ENCODE data around the gene PDE5A. TPM values are rescaled to one million over a fixed set of nuclear protein-coding genes. Genes with fewer than 3 reads are reported as not detected.

PDE5A gene
- polyA plus RNA-seq, 2 of the 4 experiments (the other 2 are of a cell fraction): 0.27 to 1.0 TPM

GRCh38 chr4:119504616-119505015, 124.0 kb downstream of the PDE5A start:
- Histone ChIP-seq H3K9me3 (no peaks in the 10 kb centered on the region), H3K4me3 (no peak overlapping the region), H3K27ac (no peak overlapping the region), H3K4me2 (no peak overlapping the region), H3K4me1 (no peaks in the 10 kb centered on the region)
- no peak for TF ChIP-seq HOXA7 (CRISPR knock-in tag; IDR thresholded peaks at IDR 0.05)
- no peak for TF ChIP-seq MAZ (IDR thresholded peaks at IDR 0.05; ENCODE audit: borderline replicate concordance, low read depth, low read length)
- no peak for TF ChIP-seq RARB (CRISPR knock-in tag; IDR thresholded peaks at IDR 0.05)
- TF ChIP-seq PBX3 (IDR thresholded peaks at IDR 0.05): no peak
- no peak for TF ChIP-seq ESRRA (IDR thresholded peaks at IDR 0.05; ENCODE audit: borderline replicate concordance, low read length)
- no peak for TF ChIP-seq HOXB13 (CRISPR knock-in tag; IDR thresholded peaks at IDR 0.05; ENCODE audit: low read depth)
- TF ChIP-seq ZSCAN20 (CRISPR knock-in tag; IDR thresholded peaks at IDR 0.05): no peak
- TF ChIP-seq TP53 (CRISPR knock-in tag; IDR thresholded peaks at IDR 0.05): no peak
- TF ChIP-seq E2F6 (IDR thresholded peaks at IDR 0.05; ENCODE audit: borderline replicate concordance, low read depth): no peak
- no peak for TF ChIP-seq CBX8 (IDR thresholded peaks at IDR 0.05)
- POLR2A ChIA-PET: no interaction called here
- no peak for ATAC-seq
- no peak for DNase-seq (ENCODE audit: low read depth in 1 of 2, low spot score in 1 of 2)
- no peak for FAIRE-seq
- 95% methylated on average over 1 of the region's 1 CpG for WGBS (ENCODE audit: missing lambda C conversion rate)
- CTCF ChIA-PET: no interaction called here

GRCh38 chr4:119501740-119502139, 126.9 kb downstream of the PDE5A start:
- ATAC-seq: no peak
- ChIA-PET POLR2A (no interaction called here), CTCF (no interaction called here)
- H3K4me2 ChIP-seq: no peak overlapping the region
- no peak for FAIRE-seq
- 86% methylated on average over 2 of the region's 2 CpGs for WGBS (ENCODE audit: missing lambda C conversion rate)
- no peaks in the 10 kb centered on the region for H3K9me3 ChIP-seq
- no peak overlapping the region for H3K27ac ChIP-seq
- no peak overlapping the region for H3K4me3 ChIP-seq
- TF ChIP-seq TFCP2L1 (CRISPR knock-in tag; IDR thresholded peaks at IDR 0.05) (no peak), NPAS2 (CRISPR knock-in tag; IDR thresholded peaks at IDR 0.05; ENCODE audit: borderline replicate concordance) (no peak), CEBPB (IDR thresholded peaks at IDR 0.05) (no peak), MAZ (IDR thresholded peaks at IDR 0.05; ENCODE audit: borderline replicate concordance, low read depth, low read length) (no peak), ELK1 (IDR thresholded peaks at IDR 0.05; ENCODE audit: low read depth, low read length) (no peak), CTCF (IDR thresholded peaks at IDR 0.05) (no peak), HES2 (IDR thresholded peaks at IDR 0.05) (no peak)
- H3K4me1 ChIP-seq: no peaks in the 10 kb centered on the region
- no peak for DNase-seq (ENCODE audit: low read depth in 1 of 2, low spot score in 1 of 2)

GRCh38 chr4:119498527-119498926, 130.1 kb downstream of the PDE5A start:
- DNase-seq (ENCODE audit: low read depth in 1 of 2, low spot score in 1 of 2) (no peak), FAIRE-seq (no peak), ATAC-seq (no peak)
- Histone ChIP-seq H3K9me3 (no peaks in the 10 kb centered on the region), H3K4me1 (no peaks in the 10 kb centered on the region), H3K4me2 (no peak overlapping the region), H3K27ac (no peak overlapping the region), H3K4me3 (no peak overlapping the region)
- WGBS (ENCODE audit: missing lambda C conversion rate): 86% methylated on average over 3 of the region's 3 CpGs
- ChIA-PET POLR2A (no interaction called here), CTCF (no interaction called here)
- no peak for TF ChIP-seq ZNF302 (CRISPR knock-in tag; IDR thresholded peaks at IDR 0.05)
- TF ChIP-seq ATOH8 (CRISPR knock-in tag; IDR thresholded peaks at IDR 0.05; ENCODE audit: low read depth): no peak
- TF ChIP-seq CTCF (IDR thresholded peaks at IDR 0.05): no peak
- no peak for TF ChIP-seq RARB (CRISPR knock-in tag; IDR thresholded peaks at IDR 0.05)
- TF ChIP-seq TP53 (CRISPR knock-in tag; IDR thresholded peaks at IDR 0.05): no peak
- TF ChIP-seq RCOR1 (IDR thresholded peaks at IDR 0.05; ENCODE audit: low read depth, low read length): no peak
- no peak for TF ChIP-seq POLR2A (IDR thresholded peaks at IDR 0.05; ENCODE audit: low read length)
- TF ChIP-seq HES2 (IDR thresholded peaks at IDR 0.05): no peak
- no peak for TF ChIP-seq PBX3 (IDR thresholded peaks at IDR 0.05)

All from A549 (cell line).